ENCODE data around the gene PANX2.
A peak's percentile ranks its signal among the peaks of the same experiment; 100 is the strongest.

PANX2 gene

DNA sequence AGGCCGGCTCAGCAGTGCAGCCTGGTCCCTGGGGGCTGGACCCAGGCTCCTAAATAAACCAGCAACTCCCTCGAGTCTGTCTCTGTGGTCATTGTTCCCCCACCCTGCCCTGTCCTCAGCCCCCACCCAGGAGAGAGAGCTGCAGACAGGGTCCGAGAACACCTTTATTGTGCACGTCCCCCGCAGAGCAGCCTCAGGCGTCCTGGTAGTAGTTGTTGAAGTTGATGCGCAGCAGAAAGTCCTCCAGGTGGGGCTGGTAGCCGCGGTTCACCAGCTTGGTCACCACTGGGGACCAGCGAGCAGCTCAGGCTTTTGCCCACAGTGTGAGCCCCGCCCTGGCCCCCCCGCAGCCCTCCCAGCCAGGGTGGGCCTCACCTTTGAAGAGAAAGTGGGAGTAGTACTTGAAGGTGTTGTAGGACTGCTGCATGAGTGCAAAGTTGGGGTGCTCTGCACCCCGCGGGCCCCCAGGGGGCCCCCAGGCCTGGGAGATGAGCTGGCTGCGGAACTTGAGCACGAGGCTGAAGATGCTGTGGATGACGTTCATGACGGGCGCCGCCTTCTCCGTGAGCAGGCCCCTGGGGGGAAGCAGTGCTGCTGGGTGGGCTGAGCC is 47.1 kb downstream of the PANX2 start:
- DNase-seq = no peak

DNA sequence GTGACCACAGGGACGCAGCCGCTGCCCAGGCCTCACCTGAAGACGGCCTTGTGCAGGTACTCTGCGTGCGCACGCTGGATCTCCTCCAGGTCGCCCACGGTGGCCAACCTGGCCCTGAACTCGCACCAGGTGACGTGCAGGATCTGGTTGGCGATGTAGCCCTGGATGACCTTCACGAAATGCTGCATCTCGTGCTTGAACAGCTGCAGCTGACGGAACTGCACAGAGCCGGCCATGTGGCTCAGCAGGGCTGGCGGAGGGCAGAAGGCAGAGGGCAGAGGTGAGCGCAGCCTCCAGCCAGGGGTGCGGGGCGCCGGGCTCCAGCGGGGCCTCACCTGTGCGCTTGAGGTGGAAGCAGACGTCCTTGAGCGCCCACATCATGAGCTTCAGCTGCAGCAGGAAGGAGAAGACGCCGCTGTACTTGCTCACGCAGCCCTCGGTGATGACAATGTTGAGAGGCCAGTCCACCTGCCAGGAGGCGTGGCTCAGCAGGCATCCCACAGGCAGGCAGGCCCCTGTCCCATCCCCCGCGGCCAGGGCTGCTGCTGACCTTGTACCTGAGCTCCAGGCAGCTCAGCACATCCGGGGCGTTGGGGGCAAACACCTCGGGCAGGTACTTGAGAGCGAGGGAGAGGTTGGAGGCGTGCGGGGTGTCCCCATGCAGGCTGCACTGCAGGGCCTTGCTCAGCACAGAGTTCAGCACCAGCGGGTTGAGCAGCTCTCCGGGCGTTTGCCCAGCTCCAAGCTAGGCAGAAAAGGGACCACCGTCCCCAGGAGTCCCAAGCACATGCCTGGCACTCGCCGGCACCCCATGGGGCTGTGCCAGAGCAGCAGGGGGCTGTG is 47.8 kb downstream of the PANX2 start:
- DNase-seq = peak; percentile 12

DNA sequence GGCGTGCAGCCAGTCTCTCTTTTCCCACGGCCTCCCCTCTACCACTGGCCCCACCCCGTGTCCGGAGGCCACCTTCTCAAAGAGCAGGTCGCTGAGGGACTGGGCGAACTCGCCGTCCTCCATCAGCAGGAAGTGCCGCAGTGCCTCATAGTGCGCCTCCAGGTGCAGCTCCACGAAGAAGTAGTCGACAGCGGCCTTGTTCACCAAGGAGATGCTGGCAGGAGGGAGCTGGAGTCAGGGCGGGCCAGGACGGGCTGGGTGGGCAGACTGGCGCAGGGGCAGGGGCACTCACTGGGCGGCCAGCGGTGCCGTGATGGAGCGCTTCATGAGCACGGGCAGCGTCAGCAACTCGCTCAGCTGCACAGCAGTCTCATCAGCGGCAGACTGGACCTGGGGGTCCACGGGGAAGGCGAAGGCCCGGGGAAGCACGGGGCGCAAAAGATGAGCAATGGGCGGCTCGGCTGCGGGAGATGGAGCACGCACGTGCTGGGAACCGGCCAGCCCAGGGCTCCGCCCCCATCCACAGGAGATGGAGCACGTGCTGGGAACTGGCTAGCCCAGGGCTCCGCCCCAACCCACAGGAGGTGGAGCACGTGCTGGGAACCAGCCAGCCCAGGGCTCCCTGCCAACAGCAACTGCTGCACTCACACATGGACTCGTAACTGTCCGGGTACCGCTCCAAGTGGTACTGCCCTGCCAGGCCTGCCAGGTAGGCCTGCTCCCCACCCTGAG is 48.6 kb downstream of the PANX2 start:
- peak; percentile 11 for DNase-seq

DNA sequence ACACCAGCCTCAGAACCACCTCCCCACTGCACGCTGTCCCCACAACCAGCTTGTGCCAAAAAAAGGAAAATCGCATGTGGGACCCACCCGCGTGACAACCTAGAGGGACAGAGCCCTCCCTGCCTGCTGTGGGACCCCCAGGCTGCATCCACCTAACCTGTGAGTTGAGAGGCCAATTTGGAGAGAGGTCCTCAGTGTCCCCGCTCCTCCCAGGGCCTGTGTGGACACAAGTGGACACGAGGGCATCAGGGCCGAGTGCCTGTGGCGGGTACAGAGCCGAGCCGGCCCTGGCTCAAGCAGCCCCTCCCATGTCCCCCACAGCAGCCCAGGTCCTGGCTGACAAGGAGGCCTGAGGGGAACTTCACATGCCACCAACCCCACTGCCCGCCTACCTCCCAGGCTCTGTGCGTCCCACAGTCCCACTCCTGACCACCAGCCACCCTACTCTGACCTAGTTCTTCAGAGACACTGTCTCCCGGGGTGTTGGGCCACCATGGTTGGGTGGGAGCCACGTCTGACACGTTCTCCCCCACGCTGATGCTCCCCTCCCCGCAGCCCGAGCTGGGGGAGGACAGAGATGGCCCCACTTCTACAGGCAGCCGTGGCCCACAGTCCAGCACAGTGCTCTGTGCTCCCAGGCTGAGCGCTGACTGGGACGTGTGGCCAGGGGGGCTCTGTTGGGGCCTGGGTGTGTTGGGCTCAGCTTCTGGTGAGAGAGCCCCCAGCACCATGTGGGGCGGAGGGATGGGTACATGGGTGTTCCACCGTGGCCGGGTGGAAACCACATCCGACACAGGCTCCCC is 49.5 kb downstream of the PANX2 start:
- no peak for DNase-seq

- DNase-seq = no peak
Measured at GRCh38 chr22:50220603-50221409, 50.3 kb downstream of the PANX2 start.

- no peak for DNase-seq
Measured at GRCh38 chr22:50221410-50222300, 51.1 kb downstream of the PANX2 start.

- no peak for DNase-seq
Measured at GRCh38 chr22:50222508-50222907, 52.0 kb downstream of the PANX2 start.

- no peak for DNase-seq
Measured at GRCh38 chr22:50224071-50224470, 53.5 kb downstream of the PANX2 start.

DNA sequence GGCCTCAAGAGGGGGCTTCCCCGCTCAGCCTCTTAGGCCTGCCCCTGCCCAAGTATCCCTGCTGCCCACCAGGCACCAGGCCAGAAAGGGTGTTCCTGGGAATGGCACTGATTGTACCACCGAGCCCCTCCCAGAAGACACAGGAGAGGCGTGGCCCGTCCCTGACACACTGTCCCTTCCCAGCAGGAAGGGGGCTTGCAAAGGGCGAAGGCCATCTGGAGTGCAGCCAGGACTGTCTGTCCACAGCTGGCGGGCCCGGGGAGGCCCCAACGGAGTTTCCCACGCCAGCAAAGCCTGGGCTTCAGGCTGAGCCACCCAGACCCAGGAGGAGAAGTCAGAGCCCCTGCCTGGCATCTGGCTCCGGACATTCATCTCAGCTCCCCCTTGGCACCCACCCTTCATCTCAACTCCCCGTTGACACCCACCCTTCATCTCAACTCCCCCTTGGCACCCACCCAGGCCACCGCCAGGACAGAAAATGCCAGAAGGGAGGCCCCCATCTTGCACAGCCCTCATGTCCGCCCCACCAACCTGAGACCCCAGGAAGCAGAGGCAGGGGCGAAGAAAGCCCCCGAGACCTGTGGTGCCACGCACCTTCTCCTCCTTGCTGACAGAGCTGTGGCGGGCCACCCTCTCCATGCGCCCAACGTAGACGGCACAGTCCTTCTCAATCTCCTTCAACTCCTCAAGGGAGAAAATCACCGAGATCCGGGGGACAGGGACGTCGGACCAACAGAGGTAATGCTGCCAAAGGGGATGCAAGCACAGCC is 54.9 kb downstream of the PANX2 start:
- DNase-seq = no peak

DNA sequence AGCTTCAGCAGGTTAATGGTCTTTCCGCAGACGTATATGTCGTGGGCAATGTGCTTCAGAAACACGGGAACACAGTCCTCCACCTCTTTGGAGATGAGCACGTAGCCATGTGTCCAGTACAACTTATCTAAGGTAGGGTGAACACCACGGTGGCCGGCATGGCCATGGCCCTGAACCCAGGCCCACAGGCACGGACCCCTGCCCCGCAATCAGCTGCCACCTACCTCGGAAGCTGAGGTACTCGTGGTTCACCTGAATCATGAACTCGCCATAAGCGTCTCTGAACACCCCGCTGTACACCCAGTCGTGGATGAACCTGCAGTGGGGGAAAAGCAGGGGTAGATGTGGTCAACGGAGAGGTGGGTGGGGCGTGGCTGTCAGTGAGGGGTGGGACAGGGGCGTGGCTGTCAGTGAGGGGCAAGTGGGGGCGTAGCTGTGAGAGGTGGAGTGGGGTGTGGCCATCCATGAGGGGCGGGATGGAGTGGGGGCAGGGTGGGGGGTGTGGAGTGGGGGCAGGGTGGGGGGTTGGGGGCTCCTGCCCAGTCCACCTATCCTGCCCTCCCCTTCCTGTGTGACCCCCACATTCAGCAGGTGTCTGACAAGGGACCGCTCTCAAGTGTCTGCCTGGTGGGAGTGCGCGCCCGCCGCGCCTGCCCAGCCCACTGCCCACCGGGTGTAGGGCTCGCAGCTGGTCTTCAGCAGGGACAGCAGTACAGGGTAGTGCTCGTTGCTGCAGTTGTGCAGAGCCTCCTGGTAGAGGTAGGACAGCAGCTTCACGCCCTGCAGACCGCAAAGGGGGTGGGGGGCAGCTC is 55.7 kb downstream of the PANX2 start:
- no peak for DNase-seq

DNA sequence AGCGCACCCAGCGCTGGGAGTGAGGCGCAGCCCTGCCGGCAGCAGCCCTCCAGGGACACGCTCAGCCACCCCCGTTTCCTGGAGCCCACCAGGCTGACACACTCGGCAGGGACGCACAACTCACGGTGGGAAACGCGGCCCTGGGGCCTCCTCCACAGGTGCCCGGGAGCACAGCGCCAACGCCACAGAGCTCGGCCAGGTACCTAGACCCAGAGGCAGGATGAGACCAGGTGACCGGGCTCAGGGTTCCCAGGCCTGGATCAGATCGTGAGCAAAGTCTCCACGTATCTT is 56.3 kb downstream of the PANX2 start:
- DNase-seq = no peak

GRCh38 chr22:50227579-50228215 is 57.2 kb downstream of the PANX2 start:
- no peak for DNase-seq

- DNase-seq = no peak
Measured at GRCh38 chr22:50228366-50228765, 57.8 kb downstream of the PANX2 start.

GRCh38 chr22:50229370-50229769 is 58.8 kb downstream of the PANX2 start:
- DNase-seq = no peak
